Measurements from ENCODE around the gene IL11RA. TPM values are rescaled to one million over a fixed set of nuclear protein-coding genes. Genes with fewer than 3 reads are reported as not detected.

IL11RA gene
- total and polyA plus RNA-seq, 9 of the 15 experiments (the other 6 are each of a cell fraction or from before 2014, with no cell fraction given), result 0.11 to 5.8 (median 2.8) TPM

- TF ChIP-seq HMBOX1 (IDR thresholded peaks at IDR 0.05) (peak; percentile 79), ATF1 (CRISPR knock-in tag; IDR thresholded peaks at IDR 0.05) (no peak), ATF1 (tag; IDR thresholded peaks at IDR 0.05) (no peak), GTF2E2 (tag; IDR thresholded peaks at IDR 0.05) (no peak), MLLT1 (IDR thresholded peaks at IDR 0.05) (no peak), CTBP1 (IDR thresholded peaks at IDR 0.05; ENCODE audit: borderline replicate concordance) (peak; percentile 71; the same call in 1 of the 2 replicates), NR3C1 (CRISPR knock-in tag; IDR thresholded peaks at IDR 0.05) (no peak), SRF (CRISPR knock-in tag; IDR thresholded peaks at IDR 0.05) (no peak), HCFC1 (IDR thresholded peaks at IDR 0.05; ENCODE audit: low read depth, low read length) (no peak), ZNF316 (IDR thresholded peaks at IDR 0.05) (no peak), HDAC1 (IDR thresholded peaks at IDR 0.05) (peak in 1 of 2 experiments; percentile 24; a peak in 1 of 4 replicates), ZBTB7A (IDR thresholded peaks at IDR 0.05; ENCODE audit: borderline replicate concordance, control insufficient read depth, low read depth, low read length) (no peak), MTA2 (IDR thresholded peaks at IDR 0.05; ENCODE audit: low read depth) (0 out of 2 replicates have a peak, but pooled peaks have one; percentile 27), PTBP1 (IDR thresholded peaks at IDR 0.05; ENCODE audit: low read depth, low read length) (no peak), RCOR1 (IDR thresholded peaks at IDR 0.05; ENCODE audit: borderline replicate concordance in 1 of 2, low read depth in 2 of 2, low read length in 2 of 2) (peak in 1 of 2 experiments; percentile 37; a peak in 1 of 4 replicates), ZNF77 (CRISPR knock-in tag; IDR thresholded peaks at IDR 0.05) (no peak), KAT8 (IDR thresholded peaks at IDR 0.05; ENCODE audit: low read depth) (no peak), CBFA2T3 (IDR thresholded peaks at IDR 0.05) (peak; percentile 90), ZBTB12 (CRISPR knock-in tag; IDR thresholded peaks at IDR 0.05) (no peak), KDM1A (IDR thresholded peaks at IDR 0.05) (peak; percentile 34 to 68; a peak in 3 of 4 replicates), SMARCC2 (IDR thresholded peaks at IDR 0.05; ENCODE audit: low read depth) (no peak), SMARCA4 (IDR thresholded peaks at IDR 0.05) (0 out of 2 replicates have a peak, but pooled peaks have one; percentile 27), SNAPC5 (CRISPR knock-in tag; IDR thresholded peaks at IDR 0.05) (no peak), ZNF263 (CRISPR knock-in tag; IDR thresholded peaks at IDR 0.05; ENCODE audit: borderline replicate concordance) (peak; percentile 52; the same call in 1 of the 2 replicates), ZNF561 (CRISPR knock-in tag; conservative IDR thresholded peaks at IDR 0.05) (no peak), ARID1B (IDR thresholded peaks at IDR 0.05) (peak; percentile 74), ZEB2 (IDR thresholded peaks at IDR 0.05) (peak; percentile 49; the same call in 1 of the 2 replicates)
These were observed 45.8 kb upstream of the IL11RA start (continued) for GRCh38 chr9:34606190-34606589.
